ENCODE data around the gene PPP1R15A.

PPP1R15A gene

DNA sequence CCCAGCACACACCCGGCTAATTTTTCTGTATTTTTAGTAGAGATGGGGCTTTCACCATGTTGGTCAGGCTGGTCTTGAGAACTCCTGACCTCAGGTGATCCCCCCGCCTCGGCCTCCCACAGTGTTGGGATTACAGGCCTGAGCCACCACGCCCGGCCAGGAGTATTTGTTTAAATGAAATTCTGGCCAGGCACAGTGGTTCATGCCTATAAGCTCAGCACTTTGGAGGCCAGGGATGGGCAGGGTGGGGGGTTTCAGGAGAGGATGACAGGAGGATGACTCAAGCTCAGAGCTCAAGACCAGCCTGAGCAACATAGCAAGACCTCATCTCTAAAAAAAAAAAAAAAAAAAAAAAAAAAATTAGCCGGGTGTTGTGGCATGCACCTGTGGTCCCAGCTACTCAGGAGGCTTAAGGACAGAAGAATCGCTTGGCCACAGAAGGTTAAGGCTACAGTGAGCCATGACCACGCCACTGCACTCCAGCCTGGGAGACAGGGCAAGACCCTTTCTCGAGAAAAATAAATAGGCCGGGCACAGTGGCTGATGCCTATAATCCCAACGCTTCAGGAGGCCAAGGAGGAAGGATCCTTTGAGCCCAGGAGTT, 53.1 kb downstream of the PPP1R15A start:
- Histone ChIP-seq H3K27ac (ENCODE audit: low read depth, low read length) (no peak overlapping the region), H3K36me3 (ENCODE audit: low read length) (no peaks in the 10 kb centered on the region), H3K9me3 (ENCODE audit: insufficient read depth, low read length) (no peaks in the 10 kb centered on the region), H3K4me3 (ENCODE audit: insufficient read depth, low read length, poor library complexity, severe bottlenecking) (no peak overlapping the region), H4K20me1 (ENCODE audit: low read depth, low read length) (no peaks in the 10 kb centered on the region), H3K4me2 (ENCODE audit: low read depth, low read length, poor library complexity, severe bottlenecking) (no peak overlapping the region), H3K27me3 (ENCODE audit: low read length) (no peaks in the 10 kb centered on the region), H3K9me2 (replicated peaks; ENCODE audit: insufficient read depth, low read length) (no peaks in the 10 kb centered on the region), H3K9ac (ENCODE audit: low read length) (no peak overlapping the region), H3F3A (ENCODE audit: insufficient read depth) (no peaks in the 10 kb centered on the region), H2AFZ (ENCODE audit: low read depth, low read length, severe bottlenecking) (no peak overlapping the region), H3K79me2 (ENCODE audit: insufficient read depth, low read length) (no peaks in the 10 kb centered on the region)
- TF ChIP-seq EZH2phosphoT487 (conservative IDR thresholded peaks at IDR 0.05; ENCODE audit: low read length) = no peak
